Activated gamma-delta T cell treated with Interleukin-2 at 50 U/mL for 16 hours (primary cell): ENCODE measurements around the gene ZNF627.
A peak's percentile ranks its signal among the peaks of the same experiment; 100 is the strongest.
"Not testable (repeated sequence)": the region's sequence is repeated elsewhere in the genome, so short reads cannot be mapped to it uniquely, and the experiment has no call there.

ENCODE experiments used
- DNase-seq: peaks from one replicate; pipeline ENCODE4 v3.0.0-alpha.2; 2020

ZNF627 gene

DNA sequence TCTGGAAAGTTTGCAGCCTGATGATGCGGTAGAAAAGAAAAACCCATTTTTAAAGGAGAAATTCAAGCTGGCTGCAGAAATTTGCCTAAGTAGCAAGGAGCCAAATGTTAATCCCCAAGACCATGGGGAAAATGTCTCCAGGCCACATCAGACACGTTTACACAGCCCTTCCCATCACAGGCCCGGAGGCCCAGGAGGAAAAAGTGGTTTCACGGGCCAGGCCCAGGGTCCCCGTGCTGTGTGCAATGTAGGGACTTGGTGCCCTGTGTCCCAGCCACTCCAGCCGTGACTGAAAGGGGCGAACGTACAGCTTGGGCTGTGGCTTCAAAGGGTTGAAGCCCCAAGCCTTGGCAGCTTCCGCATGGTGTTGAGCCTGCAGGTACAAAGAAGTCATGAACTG is 35.9 kb downstream of the ZNF627 start:
- no peak for DNase-seq

DNA sequence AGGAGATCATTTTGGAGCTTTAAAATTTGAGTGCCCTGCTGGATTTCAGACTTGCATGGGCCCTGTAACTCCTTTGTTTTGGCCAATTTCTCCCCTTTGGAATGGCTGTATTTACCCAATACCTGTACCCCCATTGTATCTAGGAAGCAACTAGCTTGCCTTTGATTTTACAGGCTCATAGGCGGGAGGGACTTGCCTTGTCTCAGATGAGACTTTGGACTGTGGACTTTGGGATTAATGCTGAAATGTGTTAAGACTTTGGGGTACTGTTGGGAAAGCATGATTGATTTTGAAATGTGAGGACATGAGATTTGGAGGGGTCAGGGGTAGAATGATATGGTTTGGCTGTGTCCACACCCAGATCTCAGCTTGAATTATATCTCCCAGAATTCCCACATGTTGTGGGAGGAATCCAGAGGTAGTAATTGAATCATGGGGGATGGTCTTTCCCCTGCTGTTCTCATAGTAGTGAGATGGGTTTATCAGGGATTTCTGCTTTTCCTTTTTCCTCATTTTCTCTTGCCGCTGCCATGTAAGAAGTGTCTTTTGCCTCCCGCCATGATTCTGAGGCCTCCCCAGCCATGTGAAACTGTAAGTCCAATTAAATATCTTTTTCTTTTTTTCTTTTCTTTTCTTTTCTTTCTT is 36.9 kb downstream of the ZNF627 start:
- DNase-seq = not testable (repeated sequence)

DNA sequence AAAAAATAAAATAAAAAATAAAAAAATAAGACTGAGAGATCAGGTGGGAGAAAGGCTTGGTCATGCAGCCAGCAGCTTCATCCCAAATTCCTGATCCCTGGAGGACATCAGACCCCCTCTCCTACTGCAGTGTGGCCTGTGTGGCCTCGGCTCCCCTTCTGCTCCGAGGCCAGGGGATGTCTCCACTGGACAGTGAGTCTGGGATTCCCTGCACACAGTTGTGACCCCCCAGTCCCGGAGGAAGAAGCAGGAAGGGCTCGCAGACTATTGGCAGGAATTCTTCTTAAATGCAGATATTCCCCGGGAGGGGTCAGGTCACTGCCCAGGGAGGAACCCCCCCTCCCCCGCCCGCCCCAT is 41.9 kb downstream of the ZNF627 start:
- DNase-seq = no peak

DNA sequence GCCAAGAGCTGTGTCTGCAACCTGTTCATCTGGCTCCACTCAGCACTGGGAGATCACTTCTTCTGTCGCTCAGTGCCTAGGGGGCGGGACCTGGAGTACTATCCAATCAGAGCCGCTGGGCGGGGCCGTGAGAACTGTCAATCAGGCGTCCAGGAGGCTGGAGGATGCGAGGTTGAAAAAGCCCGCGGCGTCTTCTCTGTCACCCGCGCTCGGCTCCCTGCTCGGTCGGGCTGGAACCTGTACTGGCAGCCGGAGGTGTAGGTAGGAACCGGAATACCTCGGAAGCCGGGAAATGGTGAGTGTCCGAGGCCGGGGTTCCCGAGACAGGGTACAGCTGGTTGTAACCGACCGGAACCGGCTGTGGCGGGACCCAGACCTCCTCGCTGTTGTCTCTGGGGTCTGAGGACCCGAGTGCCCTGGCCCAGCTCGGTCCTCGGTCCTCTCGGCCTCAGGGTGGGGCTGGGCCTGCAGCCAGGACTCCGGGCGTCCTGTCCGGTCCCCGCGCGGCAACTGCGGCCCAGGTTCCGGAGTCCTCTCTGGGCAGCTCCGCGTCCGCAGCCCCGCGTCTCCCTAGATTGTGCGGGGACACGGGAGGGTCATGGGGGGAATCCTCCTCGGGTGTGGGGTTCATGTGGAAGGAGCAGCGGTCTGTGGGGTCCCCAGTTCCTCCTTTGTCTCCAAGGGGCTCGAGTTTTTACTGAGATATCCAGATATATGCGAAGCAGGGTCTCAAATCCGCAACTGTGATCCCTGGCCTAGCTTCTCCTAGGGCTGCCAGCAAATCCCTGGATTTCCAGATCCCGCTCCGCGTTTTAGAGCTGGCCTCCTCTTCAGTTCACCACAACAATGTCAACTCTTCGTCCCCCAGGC is 42.6 kb downstream of the ZNF627 start:
- peak; percentile 83 for DNase-seq

DNA sequence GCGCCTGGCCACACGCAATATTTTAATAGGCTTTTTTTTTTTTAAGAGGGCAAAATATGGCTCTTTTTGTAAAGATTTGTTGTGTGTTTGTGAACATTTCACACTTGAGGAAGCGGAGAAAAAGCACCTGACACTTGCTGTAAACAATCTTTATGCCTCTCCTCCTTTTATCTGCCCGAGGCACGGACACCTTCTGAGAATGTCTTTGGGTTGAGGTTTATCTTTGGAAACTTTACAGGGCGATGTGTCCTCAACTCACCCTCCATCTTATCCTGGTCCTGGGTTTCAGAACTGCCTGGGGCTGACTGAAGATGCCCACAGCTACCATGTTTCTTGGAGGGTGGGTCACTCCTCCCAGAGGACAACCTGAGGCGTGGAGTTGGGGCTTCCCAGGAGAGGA is 44.0 kb downstream of the ZNF627 start:
- no peak for DNase-seq

DNA sequence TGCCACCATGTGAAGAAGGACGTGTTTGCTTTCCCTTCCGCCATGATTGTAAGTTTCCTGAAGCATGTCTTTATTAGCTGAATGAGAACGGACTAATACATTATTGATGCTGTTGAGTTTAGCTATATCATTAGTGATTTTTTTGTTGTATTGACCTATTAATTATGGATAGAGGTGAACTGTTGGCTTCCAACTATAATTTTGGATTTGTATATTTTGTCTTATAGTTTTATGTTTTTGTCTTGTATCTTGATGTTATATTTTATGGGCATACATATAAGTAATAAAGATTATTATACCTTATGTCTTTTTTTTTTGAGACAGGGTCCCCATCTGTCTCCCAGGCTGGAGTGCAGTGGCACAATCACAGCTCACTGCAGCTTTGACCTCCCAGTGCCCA is 45.6 kb downstream of the ZNF627 start:
- DNase-seq = no peak

DNA sequence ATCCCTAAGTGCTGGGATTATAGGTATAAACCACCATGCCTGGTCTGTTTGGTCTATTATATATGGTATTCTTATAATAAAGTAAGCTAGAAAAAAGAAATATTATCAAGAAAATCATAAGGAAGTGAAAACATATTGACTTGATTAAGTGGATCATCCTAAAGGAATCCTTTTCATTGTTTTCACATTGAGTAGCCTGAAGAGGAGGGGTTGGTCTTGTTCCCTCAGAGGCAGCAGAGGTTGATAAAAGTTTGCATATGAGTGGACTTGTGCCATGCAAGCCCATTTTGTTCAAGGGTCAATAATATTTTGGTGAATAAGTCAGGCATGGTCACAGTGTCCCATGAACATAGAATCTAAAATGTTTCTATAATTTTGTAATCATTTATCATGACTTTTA is 52.7 kb downstream of the ZNF627 start:
- no peak for DNase-seq

DNA sequence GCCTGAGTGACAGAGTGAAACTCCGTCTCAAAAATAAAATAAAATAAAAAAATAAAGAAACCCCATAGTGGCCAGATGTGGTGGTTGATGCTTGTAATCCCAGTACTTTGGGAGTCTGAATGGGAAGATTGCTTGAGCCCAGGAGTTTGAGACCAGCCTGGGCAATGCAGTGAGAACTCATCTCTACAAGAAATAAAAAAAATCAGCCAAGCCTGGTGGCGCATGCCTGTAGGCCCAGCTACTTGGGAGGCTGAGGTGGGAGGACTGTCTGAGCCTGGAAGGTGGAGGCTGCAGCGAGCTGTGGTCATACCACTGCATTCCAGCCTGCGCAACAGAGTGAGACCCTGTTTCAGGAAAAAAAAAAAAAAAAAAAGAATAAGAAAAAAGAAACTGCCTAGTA is 53.8 kb downstream of the ZNF627 start:
- DNase-seq = no peak

DNA sequence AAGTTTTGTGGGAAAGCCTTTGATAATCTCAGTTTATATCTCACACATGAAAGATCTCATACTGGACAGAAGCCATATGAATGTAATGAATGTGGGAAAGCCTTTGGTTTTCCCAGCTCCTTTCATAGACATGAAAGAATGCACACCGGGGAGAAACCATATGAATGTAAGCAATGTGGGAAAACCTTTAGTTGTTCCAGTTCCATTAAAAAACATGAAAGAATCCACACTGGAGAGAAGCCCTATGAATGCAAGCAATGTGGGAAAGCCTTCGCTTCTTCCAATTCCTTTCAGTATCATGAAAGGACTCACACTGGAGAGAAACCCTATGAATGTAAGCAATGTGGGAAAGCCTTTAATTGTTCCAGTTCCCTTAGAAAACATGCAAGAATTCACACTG is 54.8 kb downstream of the ZNF627 start:
- no peak for DNase-seq

DNA sequence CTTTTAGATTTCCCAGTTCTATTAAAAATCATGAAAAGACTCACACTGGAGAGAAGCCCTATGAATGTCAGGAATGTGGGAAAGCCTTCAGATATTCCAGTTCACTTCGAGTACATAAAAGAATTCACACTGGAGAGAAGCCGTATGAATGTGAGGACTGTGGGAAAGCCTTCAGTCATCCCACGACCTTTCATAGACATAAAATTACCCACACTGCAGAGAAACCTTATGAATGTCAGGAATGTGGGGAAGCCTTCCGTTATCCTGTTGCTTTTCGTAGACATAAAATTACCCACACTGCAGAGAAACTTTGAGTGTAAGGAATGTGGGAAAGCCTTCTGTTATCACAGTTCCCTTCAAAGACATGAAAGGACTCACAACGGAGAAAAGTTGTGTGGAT is 55.2 kb downstream of the ZNF627 start:
- DNase-seq = no peak

DNA sequence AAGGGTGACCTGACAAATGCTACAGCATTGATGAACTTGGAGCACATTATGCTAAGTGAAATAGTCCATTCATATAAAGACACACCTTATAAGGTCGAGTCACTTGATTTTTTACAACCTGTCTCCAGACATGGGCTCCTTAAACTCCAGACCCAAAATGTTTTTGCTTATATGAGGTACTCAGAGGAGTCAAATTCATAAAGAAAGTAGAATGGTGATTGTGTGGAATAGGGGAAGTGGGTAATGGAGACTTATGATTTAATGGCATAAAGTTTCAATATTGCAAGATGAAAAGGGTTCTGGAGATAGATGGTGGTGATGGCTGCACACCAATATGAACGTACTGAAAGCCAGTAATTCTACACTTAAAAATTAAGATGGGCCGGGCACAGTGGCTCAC is 59.3 kb downstream of the ZNF627 start:
- DNase-seq = no peak

DNA sequence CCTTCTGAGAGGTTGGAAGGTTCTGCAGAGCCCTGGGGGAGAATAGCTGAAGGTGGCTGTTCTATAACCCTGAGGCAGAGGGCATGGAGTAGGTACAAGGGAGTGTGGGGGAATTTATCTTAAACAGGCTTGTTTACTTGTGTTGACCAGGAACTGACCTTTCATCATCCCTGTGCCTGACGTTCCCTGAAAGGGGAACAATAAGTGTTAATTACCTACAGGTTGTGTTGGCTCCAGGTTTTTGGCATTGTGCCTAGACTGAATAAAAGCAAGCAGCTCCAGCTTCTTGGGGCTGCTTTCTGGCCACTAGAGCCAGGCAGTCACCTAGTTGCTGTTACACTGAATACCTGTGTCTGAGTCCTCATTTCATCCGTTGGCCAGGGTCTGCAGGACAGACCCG is 60.0 kb downstream of the ZNF627 start:
- no peak for DNase-seq

DNA sequence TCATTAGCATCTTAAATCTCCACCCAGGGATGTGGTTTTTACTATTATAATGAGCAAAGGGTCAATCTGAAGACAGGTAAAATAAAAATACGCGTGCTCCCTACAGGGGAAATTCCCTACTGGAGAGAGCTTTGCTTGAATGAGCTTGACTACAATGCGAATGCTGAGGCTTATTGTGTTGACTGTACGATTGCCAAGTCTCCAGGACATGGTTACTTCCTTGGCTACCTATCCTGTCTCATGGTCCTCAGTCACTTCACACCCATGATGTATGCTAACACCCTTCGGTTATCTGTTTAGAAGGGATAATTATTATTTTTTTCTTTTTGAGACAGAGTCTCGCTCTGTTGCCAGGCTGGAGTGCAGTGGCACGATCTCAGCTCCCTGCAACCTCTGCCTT is 61.7 kb downstream of the ZNF627 start:
- no peak for DNase-seq

DNA sequence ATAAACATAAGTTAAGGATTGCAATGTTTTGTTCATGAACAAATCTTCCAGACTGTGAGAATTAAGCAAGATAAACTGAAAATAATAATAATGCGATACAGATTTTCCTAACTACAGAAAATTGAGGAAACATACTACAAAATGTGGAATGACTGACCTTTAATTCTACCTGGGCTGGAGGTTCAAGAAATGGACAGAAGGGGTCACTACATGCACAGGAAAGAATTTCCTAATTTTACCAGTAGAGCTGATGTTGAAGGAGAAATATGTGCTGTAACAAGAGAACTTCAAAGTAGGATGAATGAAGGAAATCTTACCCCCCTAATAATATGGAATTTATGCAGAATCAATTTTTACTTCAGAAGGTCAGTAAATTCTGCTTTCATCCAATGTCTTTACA is 62.3 kb downstream of the ZNF627 start:
- no peak for DNase-seq

DNA sequence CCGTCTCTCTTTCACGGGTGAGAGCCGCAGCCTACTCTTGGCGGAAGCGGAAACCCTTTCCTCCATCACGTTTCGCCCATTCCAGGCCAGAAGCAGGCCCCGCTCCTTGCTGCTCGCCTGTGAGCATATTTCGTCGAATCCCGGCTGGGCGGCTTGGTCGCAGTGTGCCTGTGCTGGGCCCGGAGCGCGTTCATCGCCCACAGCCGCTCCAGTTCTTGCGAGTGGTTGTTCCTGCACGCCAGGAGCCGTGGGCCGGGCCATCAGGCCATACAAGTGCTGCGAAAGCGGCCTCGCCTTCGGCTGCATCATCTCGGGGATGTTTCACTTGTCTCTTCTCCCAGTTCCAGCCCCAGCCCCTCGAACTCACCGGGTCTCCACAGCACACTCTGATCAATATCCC is 65.0 kb downstream of the ZNF627 start:
- no peak for DNase-seq

DNA sequence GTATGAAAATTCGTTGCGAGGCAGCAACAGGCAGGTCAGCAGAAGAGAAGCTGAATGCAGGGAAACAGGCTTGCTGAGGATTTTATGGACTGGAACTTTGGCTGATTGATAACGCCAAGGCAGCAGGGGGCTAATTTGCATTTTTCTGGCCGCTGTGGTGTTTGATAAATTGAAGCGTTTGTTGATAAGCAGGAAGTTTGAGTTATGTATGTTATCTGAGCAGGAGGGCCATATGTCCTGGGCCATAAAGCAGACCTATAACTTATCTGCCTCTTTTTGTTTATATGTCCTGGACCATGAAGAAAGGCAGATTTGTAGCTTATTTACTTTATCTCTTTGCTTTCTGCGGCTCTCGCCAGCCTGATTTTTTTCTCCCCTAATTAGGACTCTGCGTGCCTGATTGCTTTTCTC is 65.9 kb downstream of the ZNF627 start:
- no peak for DNase-seq
